G401.6 (cell line): Measurements from ENCODE around the gene ASXL1.
"Not testable (repeated sequence)": the region's sequence is repeated elsewhere in the genome, so short reads cannot be mapped to it uniquely, and the experiment has no call there.

Source experiments
- FAIRE-seq: peaks from 2 replicates; lab custom pipeline; 2012; peaks lifted over from hg19 to GRCh38; lab: Jason Lieb, UNC

The ASXL1 gene

DNA sequence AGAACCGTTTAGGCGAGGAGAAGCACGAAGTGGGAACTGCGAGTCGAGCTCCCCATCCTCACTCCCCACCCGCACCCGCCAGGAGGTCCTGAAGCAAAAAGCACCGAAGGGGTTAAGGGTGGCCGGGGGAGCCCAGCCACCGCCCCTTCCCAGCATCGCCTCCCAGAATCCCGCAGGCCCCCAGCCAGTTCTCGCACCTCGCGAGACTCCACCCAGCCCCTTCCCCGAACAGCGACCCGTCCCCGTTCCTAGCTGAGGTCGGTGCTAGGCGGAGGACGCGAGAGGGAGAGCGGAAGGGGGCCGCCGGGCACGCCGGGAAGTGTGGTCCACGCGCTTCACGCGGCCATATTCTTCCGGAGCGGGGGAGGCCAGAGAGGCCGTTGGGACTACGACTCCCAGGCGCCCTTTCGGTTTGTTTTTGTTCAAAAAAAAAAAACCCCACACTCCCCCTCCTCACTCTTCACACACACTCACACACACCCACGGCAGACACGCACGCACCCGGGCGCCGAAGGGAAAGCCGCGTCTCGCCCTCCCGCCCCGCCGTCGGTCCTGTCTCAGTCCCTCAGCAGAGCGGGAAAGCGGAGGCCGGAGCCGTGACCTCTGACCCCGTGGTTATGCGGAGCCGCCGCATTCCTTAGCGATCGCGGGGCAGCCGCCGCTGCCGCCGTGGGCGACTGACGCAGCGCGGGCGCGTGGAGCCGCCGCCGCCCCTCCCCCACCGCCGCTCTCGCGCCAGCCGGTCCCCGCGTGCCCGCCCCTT lies at the start of gene ASXL1:
Gene ASXL1 (plus strand): TSS at position 463 of the 763 bp plus-strand sequence. CDS start 445 bp downstream, outside the sequence.
- peak; percentile 92 for FAIRE-seq

- no peak for FAIRE-seq
Observed at GRCh38 chr20:32312718-32313424, 45.3 kb upstream of the ASXL1 start.

DNA sequence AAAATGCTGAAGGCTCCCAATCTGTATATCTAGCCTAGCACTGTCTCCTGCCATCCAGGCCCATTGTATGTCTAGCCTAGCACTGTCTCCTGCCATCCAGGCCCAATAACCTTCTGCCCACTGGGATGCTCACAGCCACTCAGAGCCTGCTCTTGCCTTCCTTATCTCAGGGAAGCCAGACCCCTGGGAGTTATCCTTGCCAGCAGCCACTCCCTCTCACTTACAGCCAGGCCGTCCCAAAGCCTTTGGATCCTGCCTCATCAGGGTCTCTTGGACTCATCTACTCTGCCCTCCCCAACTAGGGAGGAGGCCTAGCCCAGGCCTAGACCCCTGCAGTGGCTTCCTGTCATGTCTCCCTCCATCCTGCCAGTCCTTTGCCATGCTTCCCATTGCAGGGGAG lies 43.4 kb upstream of the ASXL1 start:
- FAIRE-seq: no peak

- no peak for FAIRE-seq
Observed at GRCh38 chr20:32315399-32315798, 42.7 kb upstream of the ASXL1 start.

DNA sequence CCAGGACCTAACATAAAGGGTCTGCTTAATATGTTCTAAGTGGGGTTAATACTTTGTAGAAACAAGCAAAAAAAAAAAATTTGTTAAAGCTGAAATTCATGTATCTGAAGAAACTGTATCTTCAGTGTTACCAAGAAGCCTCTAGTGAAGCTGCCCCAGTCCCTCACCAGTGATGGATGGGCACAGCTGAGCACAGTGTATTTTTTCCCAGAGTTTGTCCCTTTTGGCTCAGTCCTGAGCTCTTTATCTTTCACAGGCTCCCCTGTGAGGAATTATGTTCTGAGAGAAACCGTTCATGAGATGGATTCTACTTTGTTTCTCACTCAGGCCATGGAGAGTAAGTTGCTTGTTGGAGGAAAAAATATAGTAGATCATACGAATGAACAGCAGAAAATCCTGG lies 42.2 kb upstream of the ASXL1 start:
- FAIRE-seq: no peak

- FAIRE-seq: no peak
Observed at GRCh38 chr20:32316667-32317066, 41.5 kb upstream of the ASXL1 start.

GRCh38 chr20:32319100-32319499 lies 39.0 kb upstream of the ASXL1 start:
- FAIRE-seq: no peak

DNA sequence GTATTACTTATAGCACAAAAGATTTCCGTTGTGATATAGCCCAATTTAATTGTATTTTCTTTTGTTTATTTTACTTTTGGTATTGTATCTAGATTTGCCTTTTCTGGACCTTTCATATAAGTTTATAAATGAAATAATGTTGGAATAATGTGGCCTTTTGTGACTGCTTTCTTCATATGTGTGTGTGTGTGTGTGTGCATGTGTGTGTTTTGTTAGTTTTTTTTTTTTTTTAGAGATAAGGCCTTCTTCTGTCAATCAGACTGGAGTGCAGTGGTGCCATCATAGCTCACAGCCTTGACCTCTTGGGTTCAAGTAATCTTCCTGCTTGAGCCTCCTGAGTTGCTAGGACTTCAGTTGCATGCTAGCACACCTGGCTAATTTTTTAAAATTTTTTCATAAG lies 37.8 kb upstream of the ASXL1 start:
- FAIRE-seq: no peak

- FAIRE-seq: no peak
Observed at GRCh38 chr20:32321390-32321789, 36.7 kb upstream of the ASXL1 start.

- FAIRE-seq: not testable (repeated sequence)
Observed at GRCh38 chr20:32322260-32322659, 35.9 kb upstream of the ASXL1 start.

DNA sequence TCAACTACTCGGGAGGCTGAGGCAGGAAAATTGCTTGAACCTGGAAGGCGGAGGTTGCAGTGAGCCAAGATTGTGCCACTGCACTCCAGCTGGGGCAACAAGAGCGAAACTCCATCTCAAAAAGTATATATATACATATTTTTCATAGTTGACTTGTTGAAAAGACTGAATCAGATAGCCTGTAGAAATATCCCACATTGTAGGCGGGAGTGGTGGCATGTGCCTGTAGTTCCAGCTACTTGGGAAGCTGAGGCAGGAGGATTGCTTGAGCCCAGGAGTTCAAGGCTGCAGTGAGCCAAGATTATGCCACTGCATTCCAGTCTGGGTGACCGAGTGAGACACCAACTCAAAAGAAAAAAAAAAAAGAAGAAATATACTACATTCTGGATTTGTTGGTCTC lies 34.4 kb upstream of the ASXL1 start:
- FAIRE-seq: not testable (repeated sequence)

DNA sequence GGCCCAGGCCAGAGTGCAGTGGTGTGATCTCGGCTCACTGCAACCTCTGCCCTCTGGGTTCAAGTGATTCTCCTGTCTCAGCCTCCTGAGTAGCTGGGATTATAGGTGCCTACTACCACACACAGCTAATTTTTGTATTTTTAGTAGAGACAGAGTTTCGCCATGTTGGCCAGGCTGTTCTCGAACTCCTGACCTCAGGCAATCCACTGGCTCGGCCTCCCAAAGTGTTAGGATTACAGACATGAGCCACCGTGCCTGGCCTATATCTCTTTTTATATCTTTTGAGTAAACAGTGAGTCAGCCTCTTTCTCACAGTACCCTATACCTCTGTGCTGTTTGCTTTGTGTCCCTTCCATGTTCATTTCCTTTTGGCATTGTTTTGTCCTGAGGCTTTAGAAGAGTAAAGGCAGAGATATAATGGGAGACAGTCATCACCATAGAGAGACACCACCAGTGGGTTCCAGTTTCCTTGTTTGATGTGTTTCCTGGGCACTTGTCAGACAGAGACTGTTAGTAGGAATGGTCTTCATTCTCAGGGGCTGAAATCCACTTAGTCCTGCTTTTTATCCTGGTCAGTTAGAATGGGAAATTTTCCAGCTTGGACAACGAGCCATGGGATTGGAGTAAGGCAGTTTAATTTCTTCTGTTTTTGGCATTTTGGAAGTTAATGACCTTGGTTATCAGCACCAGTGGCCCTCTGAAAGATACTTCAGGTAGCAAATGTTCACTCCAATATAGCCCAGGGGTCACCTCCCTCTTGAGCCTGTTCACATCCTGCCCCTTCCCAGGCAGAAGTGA lies 32.2 kb upstream of the ASXL1 start:
- no peak for FAIRE-seq

- no peak for FAIRE-seq
Observed at GRCh38 chr20:32326504-32326845, 31.7 kb upstream of the ASXL1 start.

DNA sequence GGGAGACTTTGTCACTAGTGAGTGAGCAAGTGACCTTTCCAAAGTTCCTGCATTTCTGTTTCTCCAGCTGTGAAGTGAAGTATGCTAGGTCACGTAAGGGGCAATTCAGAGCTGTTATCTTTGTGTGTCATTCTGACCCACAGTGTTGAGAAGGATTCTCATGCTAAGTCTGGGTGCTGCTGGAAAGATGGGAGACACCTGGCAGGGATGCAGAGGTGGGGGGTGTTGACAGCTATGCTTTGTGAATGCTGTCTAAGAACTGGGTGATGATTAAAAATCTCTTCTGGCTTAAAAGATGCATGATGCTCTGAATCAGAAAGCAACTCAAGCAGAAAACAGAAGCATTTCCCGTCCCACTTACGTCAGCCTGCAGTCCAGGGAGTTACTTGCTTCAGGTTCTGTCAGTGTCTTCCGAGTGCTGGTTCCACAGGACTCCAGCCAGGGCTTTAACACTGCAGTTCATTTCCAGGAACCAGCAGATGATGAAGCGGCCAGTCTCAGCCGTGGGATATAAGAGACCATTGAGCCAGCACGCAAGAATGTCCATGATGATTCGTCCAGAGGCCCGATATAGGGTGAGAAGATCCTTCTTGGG lies 30.9 kb upstream of the ASXL1 start:
- FAIRE-seq: no peak

- FAIRE-seq: no peak
Observed at GRCh38 chr20:32329817-32330554, 28.1 kb upstream of the ASXL1 start.

GRCh38 chr20:32330555-32330897 lies 27.6 kb upstream of the ASXL1 start:
- no peak for FAIRE-seq

DNA sequence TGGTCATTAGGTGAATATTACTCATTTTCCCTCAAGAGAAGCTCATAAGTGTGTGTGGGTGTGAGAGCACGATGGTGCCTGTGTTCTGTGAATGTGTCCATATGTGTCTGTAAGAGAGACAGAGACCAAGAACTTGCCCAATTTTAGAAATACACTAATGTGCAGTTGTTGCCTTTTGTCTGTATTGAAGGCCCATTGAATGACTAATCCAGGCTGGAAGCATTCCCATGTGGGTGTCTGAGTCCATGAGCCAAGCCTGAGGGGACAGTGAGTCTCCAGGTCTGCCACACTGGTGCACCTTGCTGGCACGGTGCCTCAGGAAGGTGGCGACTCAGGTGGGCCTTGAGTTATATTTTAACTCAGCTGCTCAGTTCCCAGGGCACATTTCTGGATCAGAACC lies 25.5 kb upstream of the ASXL1 start:
- FAIRE-seq: no peak

DNA sequence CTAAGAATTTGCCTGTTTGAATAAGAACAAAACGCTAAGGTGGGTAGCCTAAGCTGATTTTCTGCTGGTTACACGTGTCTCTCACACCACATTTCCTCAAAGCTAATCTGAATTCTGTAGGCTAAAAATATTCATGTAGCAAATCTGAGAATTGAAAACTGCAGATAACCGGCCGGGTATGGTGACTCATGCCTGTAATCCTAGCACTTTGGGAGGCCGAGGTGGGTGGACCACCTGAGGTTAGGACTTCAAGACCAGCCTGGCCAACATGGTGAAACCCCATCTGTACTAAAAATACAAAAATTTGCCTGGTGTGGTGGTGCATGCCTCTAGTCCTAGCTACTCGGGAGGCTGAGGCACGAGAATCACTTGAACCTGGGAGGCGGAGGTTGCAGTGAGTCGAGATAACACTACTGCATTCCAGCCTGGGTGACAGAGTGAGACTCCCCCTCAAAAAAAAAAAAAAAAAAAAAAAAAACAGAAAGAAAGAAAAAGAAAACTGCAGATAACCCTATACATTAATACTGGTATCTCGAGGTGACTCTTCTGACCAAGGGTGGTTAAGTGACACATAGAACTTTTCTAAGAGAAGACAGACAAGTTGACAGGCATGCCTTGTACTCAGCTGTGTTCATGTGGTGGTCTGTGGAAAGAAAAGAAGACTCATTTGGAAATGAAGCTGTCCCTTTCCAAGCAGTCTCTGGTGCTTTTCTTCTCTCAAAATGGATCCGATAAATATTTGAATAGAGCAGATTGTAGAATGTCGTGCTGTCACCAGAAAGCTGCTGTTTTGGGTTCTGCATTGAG lies 24.7 kb upstream of the ASXL1 start:
- no peak for FAIRE-seq

GRCh38 chr20:32333988-32334885 lies 23.9 kb upstream of the ASXL1 start:
- FAIRE-seq: no peak

DNA sequence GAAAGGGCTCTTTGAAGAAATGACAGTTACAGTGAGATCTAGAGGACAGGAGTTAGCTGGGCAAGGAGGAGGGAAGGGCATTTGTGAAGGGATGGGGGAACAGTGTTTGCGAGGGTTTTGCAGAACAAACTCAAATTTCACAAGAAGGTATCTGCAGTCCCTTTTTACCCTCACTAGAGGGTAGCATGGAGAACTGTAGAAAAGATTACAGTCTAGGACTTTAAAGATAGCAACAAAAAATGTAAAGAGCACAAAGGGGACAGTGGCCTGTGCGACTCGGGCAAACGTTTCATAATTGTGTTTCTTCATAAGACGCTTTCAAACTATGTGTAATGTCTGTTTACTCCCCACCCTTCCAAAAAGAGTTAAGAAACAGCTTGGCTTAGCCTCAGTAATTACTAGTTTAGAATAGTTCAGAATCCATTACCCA lies 21.2 kb upstream of the ASXL1 start:
- FAIRE-seq: peak; percentile 45
